BLaER1 treated with 17β-estradiol and CSF1 and Interleukin-3, amounts not matched to agents 10 nM and 100 nM (cell line): ENCODE results near the gene PCCA.

ENCODE experiments used
- H3K27ac ChIP-seq, 11 experiments: shearing (Covaris generic); formaldehyde crosslinking; 2 replicates each; pipeline ENCODE4 v1.8.1; 2022
- H3K27me3 ChIP-seq, 11 experiments: shearing (Covaris generic); formaldehyde crosslinking; 2 replicates each; pipeline ENCODE4 v1.8.1; 2022
- H3K36me3 ChIP-seq, 11 experiments: shearing (Covaris generic); formaldehyde crosslinking; 2 replicates each; pipeline ENCODE4 v1.8.1; 2022
- H3K4me1 ChIP-seq, 10 experiments: shearing (Covaris generic); formaldehyde crosslinking; 2 replicates each; pipeline ENCODE4 v1.8.1; 2022
- H3K4me2 ChIP-seq, 11 experiments: shearing (Covaris generic); formaldehyde crosslinking; 2 replicates each; pipeline ENCODE4 v1.8.1; 2022
- H3K4me3 ChIP-seq, 10 experiments: shearing (Covaris generic); formaldehyde crosslinking; 2 replicates each; pipeline ENCODE4 v1.8.1; 2022
- H3K9ac ChIP-seq, 11 experiments: shearing (Covaris generic); formaldehyde crosslinking; 2 replicates each; pipeline ENCODE4 v1.8.1; 2022
- H3K9me3 ChIP-seq, 11 experiments: shearing (Covaris generic); formaldehyde crosslinking; replicated peaks in 1 of 11; 2 replicates each; pipeline ENCODE4 v1.8.1; 2022
- H4K20me1 ChIP-seq, 11 experiments: shearing (Covaris generic); formaldehyde crosslinking; 2 replicates each; pipeline ENCODE4 v1.8.1; 2022
- Cebpa-rat ChIP-seq, 11 experiments: shearing (Covaris generic); IDR thresholded peaks; 2 replicates each; pipeline ENCODE4 v1.8.1; 2022

The PCCA gene

DNA sequence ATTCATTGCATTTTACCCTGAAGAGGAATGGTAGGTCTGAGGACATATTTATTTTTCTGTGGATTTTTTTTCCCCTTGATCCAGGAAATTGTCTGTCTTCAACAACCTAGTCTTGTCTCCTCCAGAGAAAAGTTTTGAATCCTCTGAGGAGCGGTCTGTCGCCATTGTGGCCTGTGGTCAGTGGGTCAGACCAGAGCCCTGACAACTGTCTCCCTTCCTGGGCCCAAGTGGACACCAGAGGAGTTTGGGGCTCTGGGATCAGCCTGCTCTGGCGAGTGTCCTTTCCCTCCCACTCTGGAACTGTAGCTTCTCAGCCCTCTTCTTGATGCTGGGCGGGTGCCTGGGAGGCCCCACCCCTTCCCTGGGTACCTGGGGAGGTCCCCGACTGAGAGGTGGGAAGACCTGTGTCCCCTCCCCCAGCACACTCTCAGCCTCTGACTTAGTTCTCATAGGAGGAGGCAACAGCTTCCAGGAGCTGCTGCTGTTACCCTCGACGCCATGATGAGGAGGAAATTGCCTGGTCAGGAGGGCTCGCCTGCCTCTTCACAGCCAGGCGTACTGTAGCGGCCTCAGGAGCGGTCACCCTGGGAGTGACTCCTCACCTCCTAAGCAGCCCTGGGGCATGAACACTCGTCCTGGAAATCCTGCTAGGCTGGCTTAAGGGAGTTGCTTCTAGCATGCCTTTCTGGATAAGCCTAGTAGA lies 389.4 kb downstream of the PCCA start:
- Histone ChIP-seq H3K4me2 (no peak overlapping the region), H3K9me3 (no peaks in the 10 kb centered on the region), H3K27me3 (no peaks in the 10 kb centered on the region), H3K4me3 (no peak overlapping the region), H3K36me3 (no peaks in the 10 kb centered on the region), H4K20me1 (no peaks in the 10 kb centered on the region), H3K27ac (no peak overlapping the region), H3K9ac (no peak overlapping the region), H3K4me1 (peaks cover 13 to 32% (median 25%) of the 10 kb centered on the region in 10 experiments)
- no peak for TF ChIP-seq Cebpa-rat (IDR thresholded peaks at IDR 0.05)

DNA sequence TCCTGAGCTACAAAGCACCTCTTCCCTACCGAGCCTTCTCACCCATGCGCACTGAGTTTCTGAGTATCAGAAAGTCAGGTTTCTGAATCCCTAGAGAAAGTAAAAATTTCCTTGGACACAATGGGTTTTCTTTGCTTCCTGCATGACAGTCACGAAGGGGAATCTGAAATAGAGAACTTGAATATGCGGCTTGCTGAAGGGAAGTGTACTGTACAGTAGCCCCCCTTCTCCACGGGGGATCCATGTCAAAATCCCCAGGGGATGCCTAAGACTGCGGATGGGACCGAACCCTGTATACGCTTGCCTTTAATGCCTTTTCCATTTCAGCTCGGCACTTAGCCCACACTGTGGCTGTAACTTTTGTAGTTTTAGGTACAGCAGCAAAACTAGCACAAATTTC lies 391.8 kb downstream of the PCCA start:
- 0 out of 22 replicates have a peak, but pooled peaks cover 0 to under 1% (median 0%) of the 10 kb centered on the region in 11 experiments for H3K9me3 ChIP-seq
- no peaks in the 10 kb centered on the region for H3K27me3 ChIP-seq
- H3K4me2 ChIP-seq, result peak overlapping the region; percentile 55 to 76 (median 65)
- H3K4me3 ChIP-seq, result no peak overlapping the region
- 0 out of 22 replicates have a peak overlapping the region, but pooled peaks of 1 of the 11 experiments have one; percentile 16 for H3K27ac ChIP-seq
- no peaks in the 10 kb centered on the region for H3K36me3 ChIP-seq
- H4K20me1 ChIP-seq, result no peaks in the 10 kb centered on the region
- TF ChIP-seq Cebpa-rat (IDR thresholded peaks at IDR 0.05), result no peak
- H3K4me1 ChIP-seq, result peaks cover 27 to 54% (median 43%) of the 10 kb centered on the region in 10 experiments
- H3K9ac ChIP-seq, result no peak overlapping the region

DNA sequence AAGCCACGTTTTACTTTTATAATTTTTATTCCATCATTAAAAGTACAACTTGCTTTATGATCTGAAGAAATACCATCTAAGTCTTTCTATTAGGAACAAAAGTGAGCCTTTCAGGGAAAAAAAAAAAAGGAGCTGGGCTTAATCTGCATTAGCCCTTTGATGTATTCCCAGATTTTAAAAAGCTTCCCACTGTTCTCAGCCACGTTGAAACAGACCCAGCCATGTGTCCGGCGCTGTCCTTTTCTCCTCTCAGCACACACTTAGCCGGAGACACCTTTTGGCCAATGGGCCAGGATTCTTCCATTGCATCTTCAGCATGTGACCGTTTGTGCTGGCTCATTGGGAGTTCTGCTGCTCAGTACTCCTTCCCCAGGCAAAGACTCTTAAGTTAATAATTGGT lies 394.2 kb downstream of the PCCA start:
- H3K4me3 ChIP-seq, result peak overlapping the region in 1 of 10 experiments; percentile 31; a peak in 1 of 20 replicates
- no peaks in the 10 kb centered on the region for H3K36me3 ChIP-seq
- peak overlapping the region in 4 of 11 experiments; percentile 14 to 39 (median 24); a peak in 7 of 22 replicates for H3K27ac ChIP-seq
- no peaks in the 10 kb centered on the region for H4K20me1 ChIP-seq
- no peak for TF ChIP-seq Cebpa-rat (IDR thresholded peaks at IDR 0.05)
- peak overlapping the region; percentile 41 to 89 (median 71); a peak in 21 of 22 replicates for H3K4me2 ChIP-seq
- no peaks in the 10 kb centered on the region for H3K27me3 ChIP-seq
- H3K4me1 ChIP-seq, result peaks cover 27 to 54% (median 43%) of the 10 kb centered on the region in 10 experiments
- H3K9me3 ChIP-seq, result 0 out of 22 replicates have a peak, but pooled peaks cover 0 to 5% (median 0%) of the 10 kb centered on the region in 11 experiments
- no peak overlapping the region for H3K9ac ChIP-seq

DNA sequence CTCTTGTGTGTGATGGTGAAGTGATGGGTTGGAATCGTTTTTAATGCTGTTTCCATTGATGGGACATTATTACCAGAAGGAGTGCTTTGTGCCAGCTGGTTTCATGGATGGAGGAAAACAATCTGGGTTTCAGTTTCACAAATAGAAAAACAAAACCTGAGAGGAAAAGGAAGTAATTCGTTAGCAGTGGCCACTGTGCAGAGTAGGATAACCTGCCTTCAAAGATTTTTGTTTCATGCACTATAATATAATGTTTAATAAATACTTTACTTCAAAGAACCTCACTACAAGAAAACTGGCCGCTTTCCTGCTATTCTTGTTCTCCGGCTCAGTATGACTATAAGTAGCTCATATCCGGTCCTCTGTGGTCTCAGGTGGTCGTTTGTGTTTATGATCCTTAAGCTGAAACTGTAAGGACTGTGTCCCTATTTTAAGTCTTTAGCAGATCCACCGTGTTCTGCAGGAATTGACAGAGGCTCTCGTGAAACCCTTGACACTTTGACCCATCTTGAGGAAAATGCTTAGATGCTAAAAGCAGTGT lies 395.0 kb downstream of the PCCA start:
- no peak for TF ChIP-seq Cebpa-rat (IDR thresholded peaks at IDR 0.05)
- peak overlapping the region; percentile 41 to 89 (median 71) for H3K4me2 ChIP-seq
- 0 out of 22 replicates have a peak, but pooled peaks cover 0 to 5% (median 0%) of the 10 kb centered on the region in 11 experiments for H3K9me3 ChIP-seq

DNA sequence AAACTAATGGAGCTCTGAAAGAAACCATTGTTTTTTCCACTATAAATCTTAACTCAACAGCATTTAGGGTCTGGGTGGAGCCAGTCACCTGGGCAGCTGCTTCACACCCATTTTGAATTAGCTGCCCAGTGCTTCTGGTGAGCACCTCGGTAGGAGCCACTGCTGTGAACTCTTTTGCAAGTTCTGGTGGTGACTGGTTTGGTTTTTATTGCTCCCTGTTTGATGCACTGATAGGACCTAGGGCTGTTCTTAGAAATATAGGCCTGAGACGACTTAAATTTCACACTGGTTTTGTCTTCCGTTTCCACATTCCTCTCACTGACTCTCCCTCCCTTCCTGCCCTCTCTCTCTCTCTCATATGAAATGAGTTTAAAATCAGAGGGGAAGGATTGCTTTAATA lies 395.8 kb downstream of the PCCA start:
- no peak for TF ChIP-seq Cebpa-rat (IDR thresholded peaks at IDR 0.05)
- H3K27ac ChIP-seq, result peak overlapping the region in 3 of 11 experiments; percentile 7 to 22 (median 16); a peak in 1 of 22 replicates
- no peak overlapping the region for H3K4me3 ChIP-seq
- no peak overlapping the region for H3K9ac ChIP-seq
- no peaks in the 10 kb centered on the region for H3K27me3 ChIP-seq
- no peaks in the 10 kb centered on the region for H4K20me1 ChIP-seq
- H3K4me2 ChIP-seq, result peak overlapping the region in 9 of 11 experiments; percentile 56 to 89 (median 71); a peak in 17 of 22 replicates
- H3K4me1 ChIP-seq, result peaks cover 27 to 52% (median 43%) of the 10 kb centered on the region in 10 experiments
- no peaks in the 10 kb centered on the region for H3K36me3 ChIP-seq
- H3K9me3 ChIP-seq, result 0 out of 22 replicates have a peak, but pooled peaks cover 0 to 5% (median 0%) of the 10 kb centered on the region in 11 experiments

More for the DNA sequence above, 395.0 kb downstream of the PCCA start:
- Histone ChIP-seq H3K4me3 (peak overlapping the region in 2 of 10 experiments; percentile 11 to 31; a peak in 2 of 20 replicates), H3K36me3 (no peaks in the 10 kb centered on the region), H3K27me3 (no peaks in the 10 kb centered on the region), H3K9ac (peak overlapping the region in 1 of 11 experiments; percentile 11; a peak in 1 of 22 replicates), H4K20me1 (no peaks in the 10 kb centered on the region), H3K27ac (peak overlapping the region in 4 of 11 experiments; percentile 14 to 39 (median 19); a peak in 6 of 22 replicates), H3K4me1 (peaks cover 27 to 54% (median 43%) of the 10 kb centered on the region in 10 experiments)

DNA sequence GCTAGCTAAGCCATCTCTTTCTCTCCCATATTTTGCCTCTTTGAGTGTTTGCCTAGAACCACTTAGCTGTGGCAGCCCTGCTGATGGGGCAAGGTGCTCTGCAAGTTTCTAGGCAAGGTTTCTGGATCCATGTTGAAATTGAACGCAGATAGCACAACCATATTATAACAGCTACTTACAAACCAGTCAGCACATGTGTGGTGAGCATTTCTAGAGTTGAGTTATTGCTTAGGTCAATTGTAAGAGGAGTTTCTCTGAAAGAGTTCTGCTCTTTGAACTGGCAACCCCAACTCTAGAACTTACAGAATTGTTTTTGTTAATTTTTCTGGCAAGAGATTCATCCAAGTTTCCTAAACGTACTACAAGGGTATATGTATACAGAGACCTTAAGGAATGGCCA lies 396.4 kb downstream of the PCCA start:
- Histone ChIP-seq H4K20me1 (no peaks in the 10 kb centered on the region), H3K4me2 (peak overlapping the region in 8 of 11 experiments; percentile 56 to 89 (median 72); a peak in 11 of 22 replicates), H3K4me3 (no peak overlapping the region), H3K27ac (no peak overlapping the region), H3K9ac (no peak overlapping the region), H3K36me3 (no peaks in the 10 kb centered on the region), H3K4me1 (peaks cover 23 to 46% (median 38%) of the 10 kb centered on the region in 10 experiments), H3K9me3 (0 out of 22 replicates have a peak, but pooled peaks cover 0 to 5% (median 0%) of the 10 kb centered on the region in 11 experiments), H3K27me3 (no peaks in the 10 kb centered on the region)
- no peak for TF ChIP-seq Cebpa-rat (IDR thresholded peaks at IDR 0.05)

DNA sequence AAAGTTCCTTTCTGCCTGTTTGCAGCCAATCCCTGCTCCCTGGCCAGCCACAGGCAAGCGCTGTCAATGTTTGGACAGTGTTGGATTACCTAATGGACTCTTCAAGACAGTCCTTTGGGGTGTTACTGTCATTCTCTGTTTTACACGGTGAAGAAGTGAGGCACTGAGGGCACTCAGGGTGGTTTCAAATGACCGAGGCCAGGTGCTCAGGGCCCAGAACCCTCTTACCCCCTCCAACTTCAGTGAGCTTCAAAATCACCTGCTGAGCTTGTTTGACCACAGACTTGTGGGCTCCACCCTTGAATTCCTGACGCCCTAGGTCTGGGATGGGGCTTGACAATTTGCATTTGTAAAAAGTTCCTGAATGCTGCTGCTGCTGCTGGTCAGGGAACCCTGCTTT lies 401.8 kb downstream of the PCCA start:
- H3K9ac ChIP-seq, result no peak overlapping the region
- TF ChIP-seq Cebpa-rat (IDR thresholded peaks at IDR 0.05), result no peak
- 0 out of 22 replicates have a peak, but pooled peaks cover 0 to 4% (median 0%) of the 10 kb centered on the region in 11 experiments for H3K9me3 ChIP-seq
- H3K4me3 ChIP-seq, result no peak overlapping the region
- H3K4me2 ChIP-seq, result peak overlapping the region in 2 of 11 experiments; percentile 1 to 5; a peak in 1 of 22 replicates
- H3K4me1 ChIP-seq, result peaks cover 0 to 7% (median 0%) of the 10 kb centered on the region in 10 experiments; a peak in 2 of 20 replicates
- no peaks in the 10 kb centered on the region for H3K27me3 ChIP-seq
- no peak overlapping the region for H3K27ac ChIP-seq
- H4K20me1 ChIP-seq, result no peaks in the 10 kb centered on the region
- H3K36me3 ChIP-seq, result no peaks in the 10 kb centered on the region

DNA sequence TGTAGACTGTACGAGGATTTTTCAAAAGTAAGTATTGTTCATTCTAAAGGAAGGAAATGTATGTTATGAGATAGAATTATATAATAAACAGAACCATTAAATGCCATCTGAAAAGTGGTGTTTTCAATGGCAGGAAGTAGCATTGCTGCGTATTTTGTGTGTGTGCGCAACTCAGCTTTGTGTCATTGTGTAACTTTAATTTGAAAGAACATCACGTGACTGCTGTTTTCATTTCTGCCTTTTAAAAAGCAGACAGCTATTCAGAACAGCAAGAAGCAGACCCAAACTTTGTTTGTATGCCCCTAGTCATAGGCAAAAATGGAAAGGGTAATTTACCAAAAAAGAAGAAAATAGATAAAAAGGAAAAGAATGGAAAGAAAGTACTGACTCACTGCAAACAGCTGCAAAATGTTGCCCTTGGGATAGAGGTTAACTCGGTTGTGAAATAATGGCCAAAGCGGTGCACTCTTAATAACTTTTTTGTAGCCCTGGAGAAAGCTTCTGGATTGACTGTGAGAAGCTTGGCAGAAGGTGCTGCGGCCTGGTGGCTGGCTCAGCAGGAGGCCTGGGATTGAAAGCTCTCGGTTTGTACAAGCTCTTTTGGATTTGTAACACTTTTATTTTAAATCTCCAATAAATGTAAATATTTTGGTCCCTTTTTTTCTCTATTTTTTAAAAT lies 402.4 kb downstream of the PCCA start:
- no peaks in the 10 kb centered on the region for H3K9me3 ChIP-seq

More for the DNA sequence above, 402.4 kb downstream of the PCCA start:
- peak overlapping the region in 2 of 11 experiments; percentile 1 to 5; a peak in 1 of 22 replicates for H3K4me2 ChIP-seq
- H3K4me3 ChIP-seq, result no peak overlapping the region
- H3K36me3 ChIP-seq, result no peaks in the 10 kb centered on the region
- no peaks in the 10 kb centered on the region for H4K20me1 ChIP-seq
- H3K27me3 ChIP-seq, result no peaks in the 10 kb centered on the region
- TF ChIP-seq Cebpa-rat (IDR thresholded peaks at IDR 0.05), result no peak
- H3K9ac ChIP-seq, result no peak overlapping the region
- H3K4me1 ChIP-seq, result peaks cover 0 to 7% (median 0%) of the 10 kb centered on the region in 10 experiments; a peak in 2 of 20 replicates
- H3K27ac ChIP-seq, result no peak overlapping the region
